Stimulated activated CD8-positive, alpha-beta memory T cell treated with anti-CD3 and anti-CD28 coated beads, Interleukin-12 subunit alpha, Interleukin-12 subunit beta, amount 100 ng/mL, for 4 hours (primary cell): ENCODE measurements around the gene MAST4.

Experiments used
- DNase-seq: peaks from one replicate; pipeline ENCODE4 v3.0.0-alpha.2; 2020; ENCODE audit warnings: low read depth

Gene MAST4

GRCh38 chr5:66960369-66961137 is 364.4 kb downstream of the MAST4 start:
- no peak for DNase-seq

- DNase-seq = no peak
Observed at GRCh38 chr5:66963559-66963971, 367.4 kb downstream of the MAST4 start.

GRCh38 chr5:66966439-66966838 is 370.2 kb downstream of the MAST4 start:
- DNase-seq = no peak

GRCh38 chr5:66967102-66967501 is 370.9 kb downstream of the MAST4 start:
- DNase-seq = no peak

GRCh38 chr5:66967826-66968262 is 371.7 kb downstream of the MAST4 start:
- no peak for DNase-seq

GRCh38 chr5:66969484-66969883 is 373.3 kb downstream of the MAST4 start:
- no peak for DNase-seq

GRCh38 chr5:66969963-66970362 is 373.8 kb downstream of the MAST4 start:
- no peak for DNase-seq

GRCh38 chr5:66972004-66972403 is 375.8 kb downstream of the MAST4 start:
- no peak for DNase-seq

- DNase-seq = no peak
Observed at GRCh38 chr5:66974256-66974655, 378.1 kb downstream of the MAST4 start.

- no peak for DNase-seq
Observed at GRCh38 chr5:66976108-66976507, 379.9 kb downstream of the MAST4 start.

- DNase-seq = no peak
Observed at GRCh38 chr5:66979738-66980137, 383.5 kb downstream of the MAST4 start.

- no peak for DNase-seq
Observed at GRCh38 chr5:66981266-66982055, 385.3 kb downstream of the MAST4 start.

GRCh38 chr5:66982056-66982387 is 385.8 kb downstream of the MAST4 start:
- DNase-seq = no peak

- DNase-seq = no peak
Observed at GRCh38 chr5:66982470-66982869, 386.3 kb downstream of the MAST4 start.

- DNase-seq = no peak
Observed at GRCh38 chr5:66985417-66985816, 389.2 kb downstream of the MAST4 start.

GRCh38 chr5:66986009-66986408 is 389.8 kb downstream of the MAST4 start:
- DNase-seq = no peak

GRCh38 chr5:66986534-66986933 is 390.3 kb downstream of the MAST4 start:
- no peak for DNase-seq

- DNase-seq = no peak
Observed at GRCh38 chr5:66987126-66987525, 390.9 kb downstream of the MAST4 start.

- no peak for DNase-seq
Observed at GRCh38 chr5:66987540-66987939, 391.3 kb downstream of the MAST4 start.

- no peak for DNase-seq
Observed at GRCh38 chr5:66987949-66988838, 392.0 kb downstream of the MAST4 start.

GRCh38 chr5:66989286-66989685 is 393.1 kb downstream of the MAST4 start:
- DNase-seq = no peak

GRCh38 chr5:66989781-66990180 is 393.6 kb downstream of the MAST4 start:
- DNase-seq = no peak
